HCT116 (cell line): ENCODE results near the gene BRWD1.

ENCODE experiments used
- ATF3 ChIP-seq: IDR thresholded peaks from 2 replicates; pipeline ENCODE4 v1.6.1; 2012
- CTCF ChIP-seq, 3 experiments: fragments of 200-600 bp in 1 of 3; sonication (generic) in 1 of 3; IDR thresholded peaks in 2 of 3; conservative IDR thresholded peaks in 1 of 3; 2 replicates each; pipeline ENCODE4 v1.5.1; 2012 to 2017; ENCODE audit warnings: low read depth in 2 of 3, low read length in 2 of 3, antibody characterized with exemption in 1 of 3, borderline replicate concordance in 1 of 3, control low read depth in 1 of 3, mild to moderate bottlenecking in 1 of 3, mixed read lengths in 1 of 3, mixed run types in 1 of 3, moderate library complexity in 1 of 3; ENCODE audit not compliant: insufficient read depth in 1 of 3
- ELF1 ChIP-seq: IDR thresholded peaks from 2 replicates; pipeline ENCODE4 v1.6.1; 2012; ENCODE audit warnings: low read depth, borderline replicate concordance
- POLR2AphosphoS5 ChIP-seq: IDR thresholded peaks from 2 replicates; pipeline ENCODE4 v1.6.1; 2011; ENCODE audit warnings: mild to moderate bottlenecking, low read depth, low read length, moderate library complexity
- RAD21 ChIP-seq: IDR thresholded peaks from 2 replicates; pipeline ENCODE4 v1.6.1; 2012; ENCODE audit warnings: low read depth, mild to moderate bottlenecking
- SP1 ChIP-seq: IDR thresholded peaks from 2 replicates; pipeline ENCODE4 v1.6.1; 2012; ENCODE audit warnings: low read depth
- SRF ChIP-seq: IDR thresholded peaks from 2 replicates; pipeline ENCODE4 v1.6.1; 2012; ENCODE audit warnings: low read depth

- TF ChIP-seq SRF (no peak), POLR2AphosphoS5 (no peak), CTCF (IDR thresholded peaks at IDR 0.05 in 2 of 3, conservative IDR thresholded peaks at IDR 0.05 in 1 of 3; ENCODE audit: borderline replicate concordance in 1 of 3, insufficient read depth in 1 of 3, low read depth in 2 of 3, low read length in 2 of 3) (no peak), ELF1 (no peak), RAD21 (no peak), ATF3 (no peak), SP1 (no peak)
Measured at GRCh38 chr21:39347537-39347936, 34.1 kb upstream of the BRWD1 start.
